ENCODE data around the gene ST3GAL2. TPM values are rescaled to one million over a fixed set of nuclear protein-coding genes. Genes with fewer than 3 reads are reported as not detected.

ST3GAL2 gene
- total RNA-seq, 1 donor from 2014 or later = 53.0 TPM

DNA sequence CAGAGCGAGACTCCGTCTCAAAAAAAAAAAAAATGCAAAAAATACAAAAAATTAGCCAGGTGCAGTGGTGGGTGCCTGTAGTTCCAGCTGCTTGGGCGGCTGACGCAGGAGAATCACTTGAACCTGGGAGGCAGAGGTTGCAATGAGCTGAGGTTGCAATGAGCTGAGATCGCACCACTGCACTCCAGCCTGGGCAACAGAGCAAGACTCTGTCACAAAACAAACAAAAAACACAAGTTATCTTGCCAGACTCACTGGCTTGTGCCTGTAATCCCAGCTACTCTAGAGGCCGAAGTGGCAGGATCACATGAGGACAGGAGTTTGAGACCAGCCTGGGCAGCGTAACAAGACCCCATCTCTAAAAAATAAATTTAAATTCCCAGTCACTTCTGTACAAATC, 3.4 kb upstream of the ST3GAL2 start:
- TF ChIP-seq, protein P1, sequence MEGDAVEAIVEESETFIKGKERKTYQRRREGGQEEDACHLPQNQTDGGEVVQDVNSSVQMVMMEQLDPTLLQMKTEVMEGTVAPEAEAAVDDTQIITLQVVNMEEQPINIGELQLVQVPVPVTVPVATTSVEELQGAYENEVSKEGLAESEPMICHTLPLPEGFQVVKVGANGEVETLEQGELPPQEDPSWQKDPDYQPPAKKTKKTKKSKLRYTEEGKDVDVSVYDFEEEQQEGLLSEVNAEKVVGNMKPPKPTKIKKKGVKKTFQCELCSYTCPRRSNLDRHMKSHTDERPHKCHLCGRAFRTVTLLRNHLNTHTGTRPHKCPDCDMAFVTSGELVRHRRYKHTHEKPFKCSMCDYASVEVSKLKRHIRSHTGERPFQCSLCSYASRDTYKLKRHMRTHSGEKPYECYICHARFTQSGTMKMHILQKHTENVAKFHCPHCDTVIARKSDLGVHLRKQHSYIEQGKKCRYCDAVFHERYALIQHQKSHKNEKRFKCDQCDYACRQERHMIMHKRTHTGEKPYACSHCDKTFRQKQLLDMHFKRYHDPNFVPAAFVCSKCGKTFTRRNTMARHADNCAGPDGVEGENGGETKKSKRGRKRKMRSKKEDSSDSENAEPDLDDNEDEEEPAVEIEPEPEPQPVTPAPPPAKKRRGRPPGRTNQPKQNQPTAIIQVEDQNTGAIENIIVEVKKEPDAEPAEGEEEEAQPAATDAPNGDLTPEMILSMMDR (IDR thresholded peaks at IDR 0.05; ENCODE audit: unreplicated experiment) = no peak
- Mint-ChIP-seq H3K36me3 (no peaks in the 10 kb centered on the region), H3K27ac (no peak overlapping the region), H3K9me3 (no peaks in the 10 kb centered on the region), H3K4me3 (no peak overlapping the region), H3K27me3 (ENCODE audit: low read depth) (no peaks in the 10 kb centered on the region), H3K4me1 (peaks cover 20% of the 10 kb centered on the region)
- no peak for DNase-seq (ENCODE audit: low spot score in 2 of 2, unreplicated experiment in 2 of 2)

DNA sequence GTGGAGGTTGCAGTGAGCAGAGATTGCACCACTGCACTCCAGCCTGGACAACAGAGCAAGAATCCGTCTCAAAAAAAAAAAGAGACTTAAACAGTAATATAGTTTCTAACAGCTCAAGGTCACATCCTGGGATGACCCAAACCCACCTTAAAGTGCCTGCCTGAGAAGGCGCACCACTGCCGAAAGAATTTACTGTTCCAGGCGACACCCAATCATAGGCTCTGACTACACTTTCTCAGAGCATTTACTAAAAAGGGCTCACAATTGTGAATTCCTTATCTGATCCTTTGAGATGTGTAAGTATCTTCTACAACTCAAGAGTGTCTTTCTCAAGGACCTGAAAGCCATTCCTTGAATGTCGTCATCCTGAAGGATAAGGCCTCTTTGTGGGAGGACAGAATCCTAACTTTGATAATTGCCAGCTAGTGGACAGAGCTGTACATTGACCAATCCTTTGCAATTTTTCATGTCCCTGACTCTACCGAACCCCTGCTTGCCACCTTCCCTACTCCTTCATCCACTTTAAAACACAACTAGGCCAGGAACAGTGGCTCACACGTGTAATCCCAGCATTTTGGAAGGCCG, 2.6 kb upstream of the ST3GAL2 start:
- Mint-ChIP-seq H3K4me3 (no peak overlapping the region), H3K27ac (no peak overlapping the region), H3K36me3 (no peaks in the 10 kb centered on the region), H3K9me3 (no peaks in the 10 kb centered on the region), H3K27me3 (ENCODE audit: low read depth) (no peaks in the 10 kb centered on the region), H3K4me1 (peaks cover 29% of the 10 kb centered on the region)
- TF ChIP-seq, protein P1 (IDR thresholded peaks at IDR 0.05; ENCODE audit: unreplicated experiment) = no peak
- no peak for DNase-seq (ENCODE audit: low spot score in 2 of 2, unreplicated experiment in 2 of 2)

DNA sequence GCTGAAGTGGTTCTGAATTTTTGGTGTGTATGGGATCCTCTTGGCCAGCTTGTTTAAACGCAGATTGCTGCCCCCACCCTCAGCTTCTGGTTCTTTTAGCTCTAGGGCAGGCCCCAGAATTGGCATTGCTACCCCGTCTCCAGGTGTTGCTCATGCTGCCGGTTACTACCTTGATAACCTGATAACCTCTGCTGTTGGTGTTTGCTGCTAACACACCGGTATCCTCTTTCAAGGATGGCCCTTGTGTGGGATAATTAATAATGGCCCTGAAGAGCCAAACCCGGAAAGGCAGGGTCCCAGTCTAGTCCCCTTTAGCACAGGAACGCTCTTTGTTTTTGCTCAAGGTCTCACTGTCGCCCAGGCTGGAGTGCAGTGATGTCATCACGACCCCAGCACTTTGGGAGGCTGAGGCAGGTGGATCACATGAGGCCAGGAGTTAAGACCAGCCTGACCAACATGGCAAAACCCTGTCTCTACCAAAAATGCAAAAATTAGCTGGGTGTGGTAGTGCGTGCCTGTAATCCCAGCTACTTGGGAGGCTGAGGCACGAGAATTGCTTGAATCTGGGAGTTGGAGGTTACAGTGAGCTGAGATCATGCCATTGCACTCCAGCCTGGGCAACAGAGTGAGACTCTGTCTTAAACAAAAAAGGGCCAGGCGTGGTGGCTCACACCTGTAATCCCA, 1.3 kb upstream of the ST3GAL2 start:
- no peaks in the 10 kb centered on the region for H3K36me3 Mint-ChIP-seq
- DNase-seq (ENCODE audit: low spot score in 2 of 2, unreplicated experiment in 2 of 2) = no peak
- H3K27ac Mint-ChIP-seq = no peak overlapping the region
- TF ChIP-seq, protein P1 (IDR thresholded peaks at IDR 0.05; ENCODE audit: unreplicated experiment) = no peak
- H3K4me1 Mint-ChIP-seq = peaks cover 36% of the 10 kb centered on the region
- H3K27me3 Mint-ChIP-seq (ENCODE audit: low read depth) = no peaks in the 10 kb centered on the region
- no peaks in the 10 kb centered on the region for H3K9me3 Mint-ChIP-seq
- peak overlapping the region; percentile 86 for H3K4me3 Mint-ChIP-seq

DNA sequence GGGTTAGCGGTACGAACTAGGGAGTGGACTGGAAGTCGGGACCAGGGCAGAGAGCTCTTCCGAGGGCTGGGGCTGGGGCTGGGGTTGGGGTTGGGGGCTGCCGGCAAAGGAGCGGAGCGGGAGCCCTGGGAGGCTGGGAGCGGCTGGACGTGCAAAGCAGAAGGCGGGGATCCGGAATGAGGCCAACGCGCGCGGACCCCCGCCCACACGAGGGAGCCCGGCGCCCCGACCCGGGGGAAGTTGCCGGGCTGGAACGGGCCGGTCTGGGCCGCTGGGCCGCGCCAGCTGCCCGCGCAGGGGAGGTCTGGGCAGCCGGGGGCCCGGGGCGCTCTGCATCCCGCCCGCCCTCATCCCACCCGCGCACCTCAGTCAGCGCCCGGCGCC, 323 bp downstream of the ST3GAL2 start:
- Mint-ChIP-seq H3K4me3 (peak overlapping the region; percentile 97), H3K4me1 (peaks cover 42% of the 10 kb centered on the region), H3K9me3 (no peaks in the 10 kb centered on the region), H3K27me3 (ENCODE audit: low read depth) (no peaks in the 10 kb centered on the region), H3K27ac (peak overlapping the region; percentile 98), H3K36me3 (peaks cover 4% of the 10 kb centered on the region)
- peak; percentile 39 to 62 for DNase-seq (ENCODE audit: low spot score in 2 of 2, unreplicated experiment in 2 of 2)
- TF ChIP-seq, protein P1 (IDR thresholded peaks at IDR 0.05; ENCODE audit: unreplicated experiment) = no peak

DNA sequence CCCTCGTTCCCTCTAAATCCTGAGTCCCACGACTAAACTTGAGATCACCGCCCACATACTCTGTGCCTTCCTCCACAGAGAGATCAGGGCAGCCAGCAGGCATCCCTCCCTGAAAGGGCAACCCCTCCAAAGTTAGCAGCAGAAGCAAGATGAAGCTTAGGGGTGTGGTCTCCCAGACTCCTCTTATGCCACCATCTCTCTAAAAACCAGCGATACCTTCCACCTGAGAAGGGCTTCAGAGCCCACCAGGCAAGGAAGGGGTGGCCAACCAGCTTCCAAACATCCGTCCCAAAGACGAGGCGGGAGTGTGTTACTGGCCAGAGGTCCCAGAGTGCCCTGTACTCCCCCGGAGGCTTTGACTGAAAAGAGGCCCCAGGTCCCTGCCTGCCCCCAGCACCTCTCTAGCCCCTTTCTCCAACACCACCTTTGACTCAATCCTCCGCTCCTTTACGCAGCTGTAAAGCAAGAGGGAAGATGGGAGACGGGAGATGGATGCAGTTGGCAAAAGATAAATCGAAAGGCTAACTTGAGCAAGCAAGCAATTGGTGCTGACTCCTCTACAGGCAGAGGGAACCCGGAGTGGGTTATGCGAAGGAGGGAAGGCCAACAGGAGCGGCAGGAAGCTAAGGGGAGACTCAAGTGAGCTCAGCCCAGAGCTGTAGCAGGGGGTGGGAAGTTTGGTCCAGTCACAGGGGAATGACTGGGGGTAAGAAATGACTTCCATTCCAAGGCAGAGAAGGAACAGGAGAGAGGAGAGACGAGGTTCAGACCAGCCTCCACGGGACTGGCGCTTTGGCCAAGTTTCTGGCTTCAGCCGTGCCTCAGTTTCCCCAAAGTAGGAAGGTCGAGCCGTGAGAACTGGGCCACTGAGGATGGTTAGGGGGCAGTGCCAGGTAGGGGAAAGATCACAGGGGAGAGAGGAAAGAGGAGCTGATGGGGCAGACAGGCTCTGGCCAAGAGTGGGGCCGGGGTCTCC, 1.0 kb downstream of the ST3GAL2 start:
- Mint-ChIP-seq H3K4me1 (peaks cover 49% of the 10 kb centered on the region), H3K4me3 (peak overlapping the region; percentile 97), H3K27ac (peak overlapping the region; percentile 98), H3K27me3 (ENCODE audit: low read depth) (no peaks in the 10 kb centered on the region), H3K36me3 (peaks cover 4% of the 10 kb centered on the region), H3K9me3 (no peaks in the 10 kb centered on the region)
- TF ChIP-seq, protein P1 (IDR thresholded peaks at IDR 0.05; ENCODE audit: unreplicated experiment) = no peak
- peak in 1 of 2 experiments; percentile 50 for DNase-seq (ENCODE audit: low spot score in 2 of 2, unreplicated experiment in 2 of 2)

All from mesothelial cell of epicardium (in vitro differentiated cells).